GM19455 (cell line): ENCODE results near the gene FOXI1.
"Not testable (repeated sequence)": the region's sequence is repeated elsewhere in the genome, so short reads cannot be mapped to it uniquely, and the experiment has no call there.

Experiments
- ATAC-seq: cut with Tn5 transposase; IDR thresholded peaks from one replicate; pipeline ENCODE4 v1.9.1; 2021; ENCODE audit not compliant: unreplicated experiment

FOXI1 gene

DNA sequence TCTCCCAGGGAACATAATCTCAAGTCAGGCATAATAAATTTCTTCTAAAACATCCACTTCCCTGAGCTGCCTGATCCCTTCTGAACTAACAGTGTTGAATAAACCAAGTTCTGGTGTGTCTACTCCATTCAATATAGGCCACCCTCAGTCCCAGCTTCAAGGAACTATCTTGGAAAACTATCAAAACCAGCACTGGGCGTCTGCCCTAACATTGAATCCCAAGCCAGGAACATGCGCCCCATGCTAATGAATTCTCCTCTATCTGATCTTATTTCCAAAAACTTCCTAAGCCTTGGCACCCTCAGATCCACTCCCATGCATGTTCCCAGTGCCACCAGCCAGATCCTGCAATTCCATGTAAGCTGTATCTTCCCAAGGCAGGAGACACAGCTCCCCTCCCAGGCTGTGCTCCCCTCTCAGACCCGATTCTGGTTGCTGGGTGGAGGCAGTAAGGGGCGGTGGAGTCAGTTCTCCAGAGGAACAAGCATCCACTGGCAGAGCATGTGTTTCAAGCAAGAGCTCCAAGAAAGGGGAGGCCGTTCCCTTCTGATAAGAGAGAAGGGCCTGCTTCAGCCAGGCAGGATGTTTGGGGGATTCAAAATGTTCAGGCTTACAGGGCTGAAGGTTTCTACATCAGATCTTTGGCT lies 13.1 kb upstream of the FOXI1 start:
- no peak for ATAC-seq

DNA sequence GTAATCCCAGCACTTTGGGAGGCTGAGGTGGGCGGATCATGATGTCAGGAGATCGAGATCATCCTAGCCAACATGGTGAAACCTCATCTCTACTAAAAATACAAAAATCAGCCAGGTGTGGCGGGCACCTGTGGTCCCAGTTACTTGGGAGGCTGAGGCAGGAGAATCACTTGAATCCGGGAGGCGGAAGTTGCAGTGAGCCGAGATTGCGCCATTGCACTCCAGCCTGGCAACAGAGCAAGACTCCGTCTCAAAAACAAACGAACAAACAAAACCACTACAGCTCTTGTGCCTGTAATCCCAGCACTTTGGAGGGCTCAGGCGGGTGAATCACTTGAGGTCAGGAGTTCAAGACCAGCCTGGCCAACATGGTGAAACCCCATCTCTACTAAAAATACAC lies 11.4 kb upstream of the FOXI1 start:
- not testable (repeated sequence) for ATAC-seq

DNA sequence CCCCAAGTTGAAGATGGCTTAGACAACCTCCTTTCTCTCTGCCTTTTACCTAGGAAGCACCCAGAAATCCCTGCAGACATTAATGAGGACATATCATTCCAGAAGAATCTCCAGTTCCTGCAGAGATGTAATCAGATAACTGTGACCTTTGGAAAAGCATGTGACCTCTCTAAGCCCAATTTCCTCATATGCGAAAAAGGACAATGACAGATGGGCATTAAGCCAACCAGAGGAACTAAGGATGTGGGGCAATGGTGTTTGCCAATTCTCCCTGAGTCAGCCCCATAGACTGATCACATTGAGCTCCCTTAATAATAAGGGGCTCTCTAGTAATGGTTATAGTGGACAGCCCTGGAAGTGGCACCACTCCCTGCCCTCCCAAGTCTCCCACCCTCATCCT lies 10.1 kb upstream of the FOXI1 start:
- no peak for ATAC-seq

DNA sequence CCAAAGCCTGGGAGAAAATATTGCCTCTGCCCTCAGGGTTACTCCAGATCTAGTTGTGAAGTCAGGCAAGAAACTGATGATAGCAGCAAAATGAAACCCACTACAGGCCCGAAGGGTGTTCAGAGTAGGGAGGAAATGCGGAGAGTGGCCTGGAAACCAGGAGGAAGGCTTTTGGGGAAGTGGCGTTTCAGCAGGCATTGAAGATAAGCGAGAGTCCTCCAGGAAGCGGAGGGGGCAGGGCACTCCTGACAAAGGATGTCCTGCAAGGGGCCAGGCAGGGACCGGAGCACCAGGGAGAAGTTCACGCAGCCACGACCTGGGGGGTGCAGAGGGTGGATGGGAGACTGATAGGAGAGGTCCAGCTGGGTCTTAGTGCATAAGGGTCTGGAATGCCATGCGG lies 7.8 kb upstream of the FOXI1 start:
- no peak for ATAC-seq

GRCh38 chr5:170100066-170100943 lies 5.4 kb upstream of the FOXI1 start:
- ATAC-seq = no peak

DNA sequence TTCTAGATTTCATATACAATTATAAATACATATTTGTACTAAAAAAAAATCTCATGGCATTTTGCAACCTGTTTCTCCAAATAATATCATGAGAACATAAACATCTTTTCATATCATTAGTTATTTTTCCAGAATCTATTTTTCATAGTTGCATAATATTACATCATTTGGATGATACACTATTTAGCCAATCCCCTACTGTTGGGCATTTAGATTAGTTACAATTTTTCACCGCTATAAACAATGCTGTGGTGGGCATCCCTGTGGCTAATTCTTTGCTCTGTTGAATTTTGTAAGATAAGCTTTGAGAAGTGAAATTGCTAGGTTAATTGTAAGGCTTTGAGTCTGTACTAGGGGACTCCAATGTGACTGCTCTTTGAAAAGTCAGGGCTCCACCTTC lies 2.2 kb upstream of the FOXI1 start:
- ATAC-seq = no peak

DNA sequence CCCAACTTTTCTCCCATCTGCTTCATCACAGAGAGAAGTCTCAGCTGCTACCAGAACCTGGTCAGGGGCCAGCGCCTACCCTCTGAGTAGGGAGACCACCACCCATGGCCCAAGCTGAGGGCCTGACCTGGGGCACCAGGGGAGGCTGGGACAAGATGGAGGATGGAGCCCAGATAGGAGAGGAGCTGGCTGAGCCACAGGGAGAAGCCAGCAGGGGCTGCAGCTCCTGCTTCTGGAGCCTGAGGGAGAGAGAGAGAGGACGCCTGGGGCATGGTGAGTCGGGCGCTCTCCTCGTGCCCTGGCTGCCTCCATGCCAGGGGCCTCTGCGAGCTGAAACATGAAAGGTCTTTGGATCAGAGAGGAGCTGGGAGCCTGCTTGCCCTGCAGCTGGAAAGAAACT lies 1.4 kb upstream of the FOXI1 start:
- no peak for ATAC-seq

DNA sequence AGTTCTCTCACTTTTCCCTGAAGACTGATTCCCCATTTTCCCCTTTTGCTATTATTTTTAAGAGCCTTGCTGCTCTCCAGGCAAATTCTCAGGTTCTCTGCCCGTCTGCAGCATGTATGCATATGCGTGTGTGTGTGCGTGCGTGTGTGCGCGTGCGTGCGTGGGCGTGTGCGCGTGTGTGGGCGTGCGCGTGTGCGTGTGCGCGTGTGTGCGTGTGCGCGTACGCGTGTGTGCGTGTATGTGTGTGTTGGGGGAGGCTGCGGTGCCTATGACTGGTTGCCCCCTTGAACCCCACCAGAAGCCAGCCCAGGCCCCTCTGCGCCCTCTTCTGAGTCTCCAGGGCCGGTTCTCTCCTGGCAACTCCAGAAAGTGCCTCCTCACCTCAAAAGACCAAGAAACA lies 987 bp upstream of the FOXI1 start:
- ATAC-seq = no peak

DNA sequence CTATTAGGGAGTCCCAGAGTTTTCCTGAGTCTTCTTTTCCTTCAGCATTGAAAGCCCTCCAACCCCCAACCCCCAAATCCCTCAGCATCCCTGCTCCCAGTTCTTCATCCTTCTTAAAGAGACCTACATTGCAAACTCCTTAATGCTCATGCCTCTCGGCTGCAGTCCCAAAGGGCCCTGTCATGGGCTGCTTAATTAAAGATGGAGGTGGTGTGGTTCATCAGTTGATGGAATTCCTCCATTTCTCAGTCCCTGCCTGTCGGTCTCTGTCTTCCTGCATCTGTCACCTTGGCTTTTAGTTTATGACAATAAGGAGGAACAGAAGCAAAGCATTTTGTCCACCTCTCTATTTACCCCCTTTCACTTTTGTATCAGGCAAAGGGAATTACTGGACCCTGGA lies 2.0 kb downstream of the FOXI1 start:
- no peak for ATAC-seq

DNA sequence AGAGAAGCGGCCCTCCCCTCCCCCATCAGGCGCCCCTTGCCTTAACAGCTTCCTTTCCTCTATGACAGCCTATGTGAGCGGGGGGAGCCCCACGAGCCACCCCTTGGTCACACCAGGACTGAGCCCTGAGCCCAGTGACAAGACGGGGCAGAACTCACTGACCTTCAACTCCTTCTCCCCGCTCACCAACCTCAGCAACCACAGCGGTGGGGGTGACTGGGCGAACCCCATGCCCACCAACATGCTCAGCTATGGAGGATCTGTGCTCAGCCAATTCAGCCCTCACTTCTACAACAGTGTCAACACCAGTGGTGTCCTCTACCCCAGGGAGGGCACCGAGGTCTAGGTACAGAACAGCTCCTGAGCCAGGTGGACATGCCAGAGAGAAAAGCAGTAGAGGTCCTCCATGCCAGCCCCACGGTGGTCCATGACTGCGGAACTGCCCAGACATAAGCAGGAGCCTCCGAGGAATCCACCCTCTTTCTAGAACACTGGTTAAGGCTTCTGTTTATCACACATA lies 2.6 kb downstream of the FOXI1 start:
- ATAC-seq = no peak

DNA sequence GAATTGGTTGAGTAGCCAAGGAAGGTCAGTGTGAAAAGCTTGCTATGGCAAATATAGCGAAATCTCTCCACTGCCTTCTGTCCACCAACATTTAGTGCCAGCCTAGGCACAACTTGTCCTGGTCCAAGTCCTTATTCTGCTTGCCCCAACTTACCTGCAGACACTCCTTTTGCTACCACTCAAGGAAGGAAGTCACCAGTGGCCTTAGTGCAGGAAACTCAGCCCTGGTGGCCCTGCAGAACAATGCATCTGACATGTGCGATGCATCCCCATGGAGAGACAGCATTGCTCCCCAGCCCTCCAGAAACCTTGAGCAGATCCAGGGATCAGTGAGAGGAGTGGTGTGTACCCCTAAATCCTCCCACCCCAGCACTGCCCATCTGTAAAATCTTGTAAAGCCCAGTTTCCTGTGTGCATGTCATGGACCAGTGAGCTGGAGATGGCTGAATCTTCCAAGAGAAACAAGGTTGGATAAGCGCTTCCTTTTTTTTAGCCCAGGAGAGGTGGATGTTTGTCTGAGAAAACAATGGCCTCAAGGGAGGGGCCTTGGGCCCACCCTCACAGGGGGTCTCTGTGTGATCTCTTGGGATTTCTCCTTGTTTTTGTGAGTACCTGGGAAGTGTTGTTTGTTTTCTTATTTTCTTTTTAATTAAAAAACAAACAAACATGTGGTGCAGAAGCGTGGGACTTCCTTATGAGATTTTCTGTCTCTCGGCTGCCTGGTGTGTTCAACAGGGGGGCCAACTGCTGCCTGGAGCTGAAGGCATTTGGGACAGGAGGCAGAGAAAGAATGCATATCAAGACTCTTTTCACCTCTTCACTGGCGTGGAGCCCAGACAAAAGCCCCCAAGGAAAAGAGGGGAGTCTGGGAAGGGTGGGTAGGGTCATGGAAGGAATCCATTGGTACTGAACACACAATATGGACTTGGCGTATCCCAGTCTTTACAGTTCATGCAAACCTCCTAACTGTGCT lies 3.6 kb downstream of the FOXI1 start:
- no peak for ATAC-seq

GRCh38 chr5:170110403-170111087 lies 4.8 kb downstream of the FOXI1 start:
- no peak for ATAC-seq

DNA sequence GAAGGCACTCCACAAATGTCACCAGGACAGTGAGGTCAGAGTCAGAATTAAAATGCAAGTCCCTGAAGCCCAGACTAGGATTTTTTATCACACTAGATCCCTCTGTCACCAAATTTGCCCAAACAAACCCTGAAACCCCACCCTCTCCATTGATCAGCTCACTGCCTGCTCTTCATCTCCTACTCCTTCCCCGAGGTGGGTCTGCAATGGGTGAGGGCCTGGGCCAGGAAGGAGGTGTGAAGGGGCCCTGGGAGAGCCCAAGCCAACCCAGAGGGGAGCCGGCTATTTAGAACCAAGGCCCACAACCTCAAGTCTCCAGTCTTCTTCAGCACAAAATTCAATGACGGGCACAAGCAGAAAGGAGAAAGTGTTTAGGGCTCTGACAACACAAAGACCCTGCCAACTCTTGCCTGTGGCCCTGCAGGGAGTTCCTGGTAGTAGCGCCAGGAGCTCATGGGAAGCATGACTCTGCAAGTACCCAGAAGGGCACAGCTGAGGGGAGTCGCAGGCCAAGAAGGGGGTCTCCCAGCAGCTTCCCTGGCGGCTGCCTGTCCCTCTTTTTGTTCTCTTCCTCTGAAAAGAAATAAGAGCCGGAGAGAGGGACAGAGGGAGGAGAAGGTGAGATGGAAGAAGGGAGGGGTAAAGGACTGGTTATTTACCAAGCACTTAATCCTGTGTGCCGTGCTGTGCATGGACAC lies 5.5 kb downstream of the FOXI1 start:
- ATAC-seq = no peak

DNA sequence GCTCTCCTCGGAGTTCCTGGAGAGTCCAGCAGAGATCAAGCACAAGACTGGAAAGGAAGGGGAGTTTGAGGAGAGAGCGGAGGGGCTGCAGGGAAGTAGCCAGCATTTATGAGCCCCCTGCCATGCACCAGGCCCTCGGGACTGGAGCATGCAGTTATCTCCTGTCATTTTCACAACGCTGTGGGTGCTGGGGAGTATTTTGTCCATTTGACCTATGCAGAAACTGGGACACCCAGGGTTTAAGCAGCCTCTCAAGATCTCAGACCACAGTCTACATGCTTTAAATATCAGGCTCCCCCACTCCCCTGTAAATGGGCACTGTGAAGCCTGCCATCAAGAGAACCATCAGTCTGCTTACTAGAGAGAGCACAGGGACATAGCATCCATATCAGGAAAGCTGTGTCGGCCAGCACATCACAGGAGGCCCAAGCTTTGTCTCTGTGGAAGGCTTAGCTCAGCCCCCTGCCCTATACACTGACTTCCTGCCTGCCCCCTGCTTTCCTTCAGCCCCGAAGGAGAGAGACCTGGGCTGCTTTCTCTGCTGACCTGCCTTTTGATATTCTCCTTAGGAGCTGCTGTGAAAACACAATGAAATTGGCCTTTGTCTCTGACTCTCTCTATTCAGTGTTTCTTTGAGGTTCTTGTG lies 7.3 kb downstream of the FOXI1 start:
- ATAC-seq = no peak

- ATAC-seq = no peak
These were observed 7.8 kb downstream of the FOXI1 start for GRCh38 chr5:170113522-170113900.

DNA sequence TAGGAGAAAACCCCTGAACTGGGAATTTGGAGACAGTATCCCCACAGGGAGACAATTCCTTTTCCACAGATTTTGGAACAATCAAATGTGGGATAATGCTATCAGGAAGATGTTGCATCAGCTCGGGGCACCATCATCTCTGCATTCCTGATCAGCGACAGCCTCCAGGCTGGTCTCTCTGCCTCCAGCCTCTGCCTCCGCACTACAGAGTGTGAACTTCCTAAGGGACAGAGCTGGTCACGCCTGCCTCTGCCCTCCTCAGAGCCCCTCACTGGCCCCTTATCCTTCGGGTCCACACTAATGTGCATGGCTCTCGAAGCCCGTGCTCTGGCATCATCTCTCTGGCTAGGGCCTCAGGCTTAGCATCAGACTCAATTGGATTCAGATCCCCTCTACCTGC lies 8.6 kb downstream of the FOXI1 start:
- no peak for ATAC-seq

GRCh38 chr5:170115925-170116324 lies 10.2 kb downstream of the FOXI1 start:
- no peak for ATAC-seq

DNA sequence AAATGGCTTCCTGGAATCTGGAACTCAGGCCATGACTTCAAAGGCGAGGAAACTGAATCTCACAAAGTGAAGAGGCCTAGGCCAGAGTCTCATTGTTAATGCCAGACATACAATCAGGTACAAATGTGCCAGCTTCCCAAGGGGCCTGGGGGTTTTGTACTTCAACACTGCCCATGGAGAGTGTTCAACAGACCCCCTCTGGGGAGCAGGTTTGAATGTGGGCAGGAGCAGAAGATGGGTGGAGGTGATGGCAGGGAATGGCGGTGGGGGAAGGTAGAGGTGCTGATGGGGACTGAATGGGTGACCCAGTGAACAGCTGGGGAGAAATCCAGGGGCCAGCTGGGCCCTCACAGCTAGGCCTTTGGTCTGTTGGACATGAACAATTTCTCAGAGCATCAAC lies 12.0 kb downstream of the FOXI1 start:
- ATAC-seq = no peak

GRCh38 chr5:170120576-170120975 lies 14.9 kb downstream of the FOXI1 start:
- no peak for ATAC-seq

DNA sequence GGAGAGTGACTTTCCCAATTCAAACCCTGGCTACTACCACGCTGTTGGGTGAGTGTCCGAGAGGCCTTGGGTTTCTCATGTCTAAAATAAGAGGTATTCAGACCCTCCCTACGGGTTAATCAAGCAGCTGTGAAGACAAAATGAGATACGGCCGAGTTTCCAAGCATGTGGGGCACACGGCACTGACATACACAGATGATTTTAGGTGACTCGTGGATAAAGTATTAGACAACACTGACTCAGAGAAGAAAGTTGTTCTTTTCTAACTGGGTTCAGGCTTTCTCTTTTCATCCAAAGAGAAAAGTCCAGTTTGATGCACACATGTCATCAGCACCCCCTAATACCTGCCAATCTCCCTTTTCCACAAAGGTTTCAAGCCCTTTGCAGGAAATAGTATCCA lies 15.6 kb downstream of the FOXI1 start:
- ATAC-seq = no peak
